Aorta (tissue), 5 donors: ENCODE results near the gene SAMD11. TPM values are rescaled to one million over a fixed set of nuclear protein-coding genes. Genes with fewer than 3 reads are reported as not detected.
"Not testable (repeated sequence)": the region's sequence is repeated elsewhere in the genome, so short reads cannot be mapped to it uniquely, and the experiment has no call there.

Source experiments
- ATAC-seq: fragments of 200-7000 bp; cut with Tn5 transposase; one replicate; pipeline ENCODE4 v1.9.1; 2022; ENCODE audit warnings: moderate library complexity; ENCODE audit not compliant: low FRiP score
- DNase-seq, 2 donors: peaks; one replicate each; pipeline ENCODE4 v3.0.0-alpha.2; 2020
- H3K27ac ChIP-seq, 2 donors: one replicate each; pipeline ENCODE4 v1.5.1; 2013; ENCODE audit warnings: low read length in 2 of 2, mild to moderate bottlenecking in 2 of 2, moderate library complexity in 2 of 2, control low read depth in 1 of 2, inconsistent platforms in 1 of 2, low read depth in 1 of 2
- H3K27me3 ChIP-seq, 2 donors: one replicate each; pipeline ENCODE4 v1.6.1; 2013; ENCODE audit warnings: control low read depth in 1 of 2, low read length in 1 of 2, mild to moderate bottlenecking in 1 of 2, moderate library complexity in 1 of 2; ENCODE audit not compliant: insufficient read depth in 2 of 2, control insufficient read depth in 1 of 2
- H3K36me3 ChIP-seq, 2 donors: one replicate each; pipeline ENCODE4 v1.6.1; 2013; ENCODE audit warnings: control low read depth in 1 of 2, low read length in 1 of 2, mild to moderate bottlenecking in 1 of 2; ENCODE audit not compliant: insufficient read depth in 2 of 2, control insufficient read depth in 1 of 2
- H3K4me1 ChIP-seq, 2 donors: one replicate each; pipeline ENCODE4 v1.6.1; 2013; ENCODE audit warnings: low read length in 2 of 2, control low read depth in 1 of 2, mild to moderate bottlenecking in 1 of 2, moderate library complexity in 1 of 2; ENCODE audit not compliant: insufficient read depth in 2 of 2, control insufficient read depth in 1 of 2
- H3K4me3 ChIP-seq, 2 donors: one replicate each; pipeline ENCODE4 v1.5.1; 2013; ENCODE audit warnings: low read length in 2 of 2, control low read depth in 1 of 2, mild to moderate bottlenecking in 1 of 2
- H3K9me3 ChIP-seq: one replicate; pipeline ENCODE4 v1.6.1; 2013; ENCODE audit warnings: mild to moderate bottlenecking, low read length; ENCODE audit not compliant: control insufficient read depth
- WGBS, 2 donors: extraction: QIAGEN DNeasy Blood & Tissue Kit; methylation state at CpG; one replicate each; pipeline ENCODE4 v1.1.7; 2013; 5-methylcytosine and 5-hydroxymethylcytosine counted together
- intact Hi-C, 2 donors: fragments of 100-400 bp; cut with DNase I; formaldehyde crosslinking; loops; one replicate each; pipeline versions ENCODE4 v1.14.2 to v1.15.0; 2022
- polyA plus RNA-seq, 2 donors: library from polyadenylated mRNA; stranded (reverse); fragments of 200-250 nt; gene quantifications; one replicate each; pipeline ENCODE4 v1.2.3, GENCODE V29; 2013
- total RNA-seq, 2 donors: library from RNA; stranded (reverse); fragmentation: NEBNext Ultra II Directional; extraction: Animal tissue kit (Norgen Biotek cat#: 25700); gene quantifications; one replicate each; pipeline ENCODE4 v1.2.1, GENCODE V29; 2021
- donor health status: healthy with polysubstance abuse.
- donor health status: Bipolar disorder and iron deficiency.
- donor health status: DM: no; HTN: no; CAD: no.
- donor health status: DM: no; HTN: no; CAD: no.
- donor health status: DM: yes; HTN: yes; CAD: no.

The SAMD11 gene
- total and polyA plus RNA-seq, 4 donors = 2.6 to 44.3 (median 18.6) TPM

- no peaks in the 10 kb centered on the region for H3K4me1 ChIP-seq
- no peak overlapping the region for H3K27ac ChIP-seq
- peak; percentile 80 for ATAC-seq
- H3K9me3 ChIP-seq = no peaks in the 10 kb centered on the region
- H3K27me3 ChIP-seq = no peaks in the 10 kb centered on the region
- WGBS, 2 donors = 24 to 25% methylated on average over 26 to 29 of the region's 29 CpGs
- DNase-seq = peak in 1 of 2 donors; percentile 58
- H3K4me3 ChIP-seq = no peak overlapping the region
- intact Hi-C loops = loop anchor here (2.0 to 10.0 kb wide), 3 partner anchors 79 to 311 kb away; no protein-coding TSS in a partner anchor
- no peaks in the 10 kb centered on the region for H3K36me3 ChIP-seq
Measured at GRCh38 chr1:983798-984475, 60.2 kb downstream of the SAMD11 start.

- H3K9me3 ChIP-seq = no peaks in the 10 kb centered on the region
- H3K4me3 ChIP-seq = no peak overlapping the region
- no peak overlapping the region for H3K27ac ChIP-seq
- H3K4me1 ChIP-seq = no peaks in the 10 kb centered on the region
- no peaks in the 10 kb centered on the region for H3K27me3 ChIP-seq
- ATAC-seq (no peak), DNase-seq (no peak)
- intact Hi-C loops = loop anchor here (2.0 to 10.0 kb wide), 3 partner anchors 78 to 310 kb away; no protein-coding TSS in a partner anchor
- no peaks in the 10 kb centered on the region for H3K36me3 ChIP-seq
- WGBS, 2 donors = 47 to 49% methylated on average over 12 of the region's 12 CpGs
Measured at GRCh38 chr1:984476-984814, 60.7 kb downstream of the SAMD11 start.

- Histone ChIP-seq H3K4me1 (no peaks in the 10 kb centered on the region), H3K27ac (no peak overlapping the region), H3K4me3 (no peak overlapping the region), H3K27me3 (no peaks in the 10 kb centered on the region), H3K9me3 (no peaks in the 10 kb centered on the region), H3K36me3 (no peaks in the 10 kb centered on the region)
- ATAC-seq (no peak), DNase-seq (no peak)
- intact Hi-C loops = loop anchor here in 1 of 2 donors (2.0 to 10.0 kb wide), 2 partner anchors 78 to 310 kb away; no protein-coding TSS in a partner anchor
- 80 to 82% methylated on average over 13 of the region's 13 CpGs for WGBS, 2 donors
Measured at GRCh38 chr1:985126-985525, 61.4 kb downstream of the SAMD11 start.

GRCh38 chr1:988061-988460 lies 64.3 kb downstream of the SAMD11 start:
- H3K36me3 ChIP-seq, H3K4me3 ChIP-seq, H3K4me1 ChIP-seq, DNase-seq, ATAC-seq, H3K27me3 ChIP-seq, H3K27ac ChIP-seq, H3K9me3 ChIP-seq: not testable (repeated sequence)
- intact Hi-C loops = loop anchor here in 1 of 2 donors (10.0 kb wide), 1 partner anchor 307 kb away; no protein-coding TSS in a partner anchor
- 89 to 95% methylated on average over 5 of the region's 5 CpGs for WGBS, 2 donors

- H3K4me3 ChIP-seq, H3K27me3 ChIP-seq, ATAC-seq, intact Hi-C loops, H3K36me3 ChIP-seq, DNase-seq, H3K4me1 ChIP-seq, H3K27ac ChIP-seq, H3K9me3 ChIP-seq: not testable (repeated sequence)
- 89 to 93% methylated on average over 6 of the region's 6 CpGs for WGBS, 2 donors
Measured at GRCh38 chr1:991275-991674, 67.6 kb downstream of the SAMD11 start.

- intact Hi-C loops = no loop called here
- no peaks in the 10 kb centered on the region for H3K4me1 ChIP-seq
- ATAC-seq (no peak), DNase-seq (no peak)
- H3K27ac ChIP-seq = no peak overlapping the region
- H3K36me3 ChIP-seq = no peaks in the 10 kb centered on the region
- no peak overlapping the region for H3K4me3 ChIP-seq
- 98% methylated on average over 10 of the region's 10 CpGs for WGBS, 2 donors
- H3K27me3 ChIP-seq = no peaks in the 10 kb centered on the region
- no peaks in the 10 kb centered on the region for H3K9me3 ChIP-seq
Measured at GRCh38 chr1:991895-992294, 68.2 kb downstream of the SAMD11 start.

GRCh38 chr1:992362-992761 lies 68.6 kb downstream of the SAMD11 start:
- Histone ChIP-seq H3K4me1 (no peaks in the 10 kb centered on the region), H3K36me3 (no peaks in the 10 kb centered on the region), H3K4me3 (no peak overlapping the region), H3K27me3 (no peaks in the 10 kb centered on the region), H3K27ac (no peak overlapping the region), H3K9me3 (no peaks in the 10 kb centered on the region)
- ATAC-seq = no peak
- 95 to 96% methylated on average over 7 of the region's 7 CpGs for WGBS, 2 donors
- intact Hi-C loops = no loop called here
- no peak for DNase-seq

- 74 to 81% methylated on average over 15 of the region's 15 CpGs for WGBS, 2 donors
Measured at GRCh38 chr1:993379-993995, 69.8 kb downstream of the SAMD11 start.

More at GRCh38 chr1:993379-993995, 69.8 kb downstream of the SAMD11 start:
- Histone ChIP-seq H3K36me3 (no peaks in the 10 kb centered on the region), H3K4me1 (no peaks in the 10 kb centered on the region), H3K9me3 (no peaks in the 10 kb centered on the region), H3K27ac (no peak overlapping the region), H3K27me3 (no peaks in the 10 kb centered on the region), H3K4me3 (no peak overlapping the region)
- intact Hi-C loops = no loop called here
- no peak for DNase-seq
- ATAC-seq = no peak
